GM12875 (cell line): ENCODE results near the gene TP53I13.
A peak's percentile ranks its signal among the peaks of the same experiment; 100 is the strongest.

Source experiments
- H3K4me3 ChIP-seq: one replicate; pipeline ENCODE4 v1.5.1; 2011; ENCODE audit warnings: low read depth, low read length, control low read depth
- TF ChIP-seq, protein P1 (sequence below): IDR thresholded peaks from 2 replicates; pipeline ENCODE4 v1.5.1; 2011; ENCODE audit warnings: low read depth, mild to moderate bottlenecking, control low read depth, inconsistent platforms, low read length, moderate library complexity, borderline replicate concordance; ENCODE audit not compliant: insufficient read depth

Gene TP53I13

DNA sequence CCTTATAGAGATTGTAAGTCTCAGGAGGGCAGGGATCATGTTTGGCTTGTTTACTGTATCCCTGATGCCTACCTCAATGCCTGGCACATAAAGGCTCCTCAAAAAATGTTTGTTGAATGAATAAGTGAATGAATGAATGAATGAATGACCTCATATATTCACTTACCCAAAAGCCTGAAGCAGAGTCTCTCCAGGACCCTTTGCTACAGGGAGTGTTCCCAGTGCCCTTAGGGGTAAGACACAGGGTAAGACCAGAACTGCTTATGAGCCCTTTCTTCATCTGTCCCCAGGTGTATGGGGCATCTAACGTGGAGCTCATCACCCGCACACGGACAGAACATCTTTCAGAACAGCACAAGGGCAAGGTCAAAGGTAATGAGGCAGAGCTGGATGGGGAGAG lies 41.9 kb downstream of the TP53I13 start:
- no peak overlapping the region for H3K4me3 ChIP-seq
- TF ChIP-seq, protein P1, sequence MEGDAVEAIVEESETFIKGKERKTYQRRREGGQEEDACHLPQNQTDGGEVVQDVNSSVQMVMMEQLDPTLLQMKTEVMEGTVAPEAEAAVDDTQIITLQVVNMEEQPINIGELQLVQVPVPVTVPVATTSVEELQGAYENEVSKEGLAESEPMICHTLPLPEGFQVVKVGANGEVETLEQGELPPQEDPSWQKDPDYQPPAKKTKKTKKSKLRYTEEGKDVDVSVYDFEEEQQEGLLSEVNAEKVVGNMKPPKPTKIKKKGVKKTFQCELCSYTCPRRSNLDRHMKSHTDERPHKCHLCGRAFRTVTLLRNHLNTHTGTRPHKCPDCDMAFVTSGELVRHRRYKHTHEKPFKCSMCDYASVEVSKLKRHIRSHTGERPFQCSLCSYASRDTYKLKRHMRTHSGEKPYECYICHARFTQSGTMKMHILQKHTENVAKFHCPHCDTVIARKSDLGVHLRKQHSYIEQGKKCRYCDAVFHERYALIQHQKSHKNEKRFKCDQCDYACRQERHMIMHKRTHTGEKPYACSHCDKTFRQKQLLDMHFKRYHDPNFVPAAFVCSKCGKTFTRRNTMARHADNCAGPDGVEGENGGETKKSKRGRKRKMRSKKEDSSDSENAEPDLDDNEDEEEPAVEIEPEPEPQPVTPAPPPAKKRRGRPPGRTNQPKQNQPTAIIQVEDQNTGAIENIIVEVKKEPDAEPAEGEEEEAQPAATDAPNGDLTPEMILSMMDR = no peak

DNA sequence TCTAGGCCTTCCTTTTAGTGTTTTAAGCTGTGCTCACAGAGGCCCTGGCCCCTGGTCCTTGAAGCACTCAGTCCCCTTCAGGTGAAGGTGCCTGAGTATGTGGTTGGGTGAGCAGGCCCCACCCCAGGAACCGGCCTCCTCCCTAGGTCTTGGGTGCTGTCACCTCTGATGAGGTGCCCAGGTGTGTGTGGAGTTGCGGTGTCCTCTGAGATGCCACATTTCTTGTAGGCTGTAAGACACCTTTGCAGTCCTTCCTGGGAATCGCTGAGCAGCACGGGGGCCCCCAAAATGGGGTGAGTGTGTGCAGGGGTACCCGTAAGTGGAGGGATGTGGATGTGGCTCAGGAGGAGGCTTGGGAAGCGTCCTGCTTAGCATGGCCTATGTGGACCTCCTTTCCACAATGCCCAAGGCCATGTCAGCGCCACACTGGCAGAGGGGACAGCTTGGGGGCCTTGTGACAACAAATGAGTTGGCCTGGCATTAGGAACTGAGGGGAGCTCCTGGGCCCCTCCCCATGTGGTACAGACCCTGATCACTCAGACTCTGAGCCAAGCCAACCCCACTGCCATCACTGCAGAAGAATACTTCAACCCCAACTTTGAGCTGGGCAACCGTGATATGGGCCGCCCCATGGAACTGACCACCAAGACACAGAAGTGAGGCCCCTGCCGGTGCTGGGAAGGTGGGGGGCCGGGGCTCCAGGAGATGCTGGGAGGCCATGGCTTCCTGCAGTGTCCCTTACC lies 43.0 kb downstream of the TP53I13 start:
- TF ChIP-seq, protein P1 = no peak
- H3K4me3 ChIP-seq = no peak overlapping the region

DNA sequence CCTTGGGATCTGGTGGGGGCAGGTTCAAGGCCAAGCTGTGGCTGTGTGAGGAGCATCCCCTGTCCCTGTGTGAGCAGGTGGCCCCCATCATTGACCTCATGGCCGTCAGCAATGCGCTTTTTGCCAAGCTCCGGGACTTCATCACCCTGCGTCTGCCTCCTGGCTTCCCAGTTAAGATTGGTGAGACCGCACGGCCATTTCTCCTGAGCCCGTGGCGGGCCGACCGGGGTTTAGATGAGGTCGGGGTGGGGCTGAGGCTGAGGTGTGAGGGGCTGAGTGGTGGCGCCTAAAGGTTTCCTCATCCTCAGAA lies 43.5 kb downstream of the TP53I13 start:
- no peak overlapping the region for H3K4me3 ChIP-seq
- TF ChIP-seq, protein P1 = no peak

DNA sequence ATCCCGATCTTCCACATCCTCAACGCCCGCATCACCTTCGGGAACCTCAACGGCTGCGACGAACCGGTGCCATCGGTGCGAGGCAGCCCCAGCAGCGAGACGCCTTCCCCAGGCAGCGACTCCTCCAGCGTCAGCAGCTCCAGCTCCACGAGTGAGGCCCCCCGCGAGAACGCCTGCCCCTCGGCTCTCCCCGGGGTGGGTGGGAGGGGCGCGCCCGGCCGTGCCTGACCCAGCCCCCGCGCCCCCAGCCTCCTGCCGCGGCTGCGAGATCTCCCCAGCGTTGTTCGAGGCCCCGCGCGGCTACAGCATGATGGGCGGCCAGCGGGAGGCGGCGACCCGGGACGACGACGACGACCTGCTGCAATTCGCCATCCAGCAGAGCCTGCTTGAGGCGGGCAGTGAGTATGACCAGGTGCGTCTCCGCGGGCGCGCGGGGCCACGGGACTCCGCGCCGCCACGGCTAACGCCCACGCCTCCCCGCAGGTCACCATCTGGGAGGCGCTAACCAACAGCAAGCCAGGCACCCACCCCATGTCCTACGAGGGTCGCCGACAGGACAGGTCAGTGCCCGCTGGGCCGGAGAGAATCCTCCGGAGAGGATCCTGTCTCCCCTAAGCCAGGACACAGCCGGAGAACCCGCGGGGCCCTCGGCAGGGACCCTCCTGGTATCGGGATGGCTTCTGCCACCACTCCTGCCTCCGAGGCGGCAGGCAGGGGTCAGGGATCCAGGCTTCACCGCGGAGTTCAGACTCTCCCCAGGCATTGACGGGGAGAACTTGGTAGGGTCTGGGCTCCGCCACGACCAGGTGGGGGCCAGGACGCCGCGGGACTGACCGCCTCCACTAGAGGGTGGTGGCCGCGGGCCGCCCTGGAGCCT lies 44.1 kb downstream of the TP53I13 start:
- peak overlapping the region; percentile 44 for H3K4me3 ChIP-seq
- TF ChIP-seq, protein P1 = no peak

DNA sequence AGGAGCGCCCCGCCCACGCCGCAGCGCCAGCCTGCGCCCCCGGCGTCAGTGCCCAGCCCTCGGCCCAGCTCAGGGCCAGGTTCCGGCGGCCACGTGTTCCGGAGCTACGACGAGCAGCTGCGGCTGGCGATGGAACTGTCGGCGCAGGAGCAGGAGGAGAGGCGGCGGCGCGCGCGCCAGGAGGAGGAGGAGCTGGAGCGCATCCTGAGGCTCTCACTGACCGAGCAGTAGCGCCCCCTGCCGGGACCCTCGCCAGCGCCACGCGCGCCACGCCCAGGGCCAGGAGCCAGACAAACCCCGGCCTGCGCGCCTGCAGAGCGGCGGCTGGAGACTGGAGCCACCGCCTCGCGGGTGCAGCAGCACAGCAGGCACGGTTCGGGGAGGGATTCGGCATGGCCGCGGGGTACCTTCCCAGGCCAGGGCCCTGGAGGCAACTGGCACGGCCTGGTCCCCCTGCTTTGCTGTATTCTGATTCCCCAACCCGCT lies 44.9 kb downstream of the TP53I13 start:
- H3K4me3 ChIP-seq = peak overlapping the region; percentile 44
- TF ChIP-seq, protein P1 = peak; percentile 94

DNA sequence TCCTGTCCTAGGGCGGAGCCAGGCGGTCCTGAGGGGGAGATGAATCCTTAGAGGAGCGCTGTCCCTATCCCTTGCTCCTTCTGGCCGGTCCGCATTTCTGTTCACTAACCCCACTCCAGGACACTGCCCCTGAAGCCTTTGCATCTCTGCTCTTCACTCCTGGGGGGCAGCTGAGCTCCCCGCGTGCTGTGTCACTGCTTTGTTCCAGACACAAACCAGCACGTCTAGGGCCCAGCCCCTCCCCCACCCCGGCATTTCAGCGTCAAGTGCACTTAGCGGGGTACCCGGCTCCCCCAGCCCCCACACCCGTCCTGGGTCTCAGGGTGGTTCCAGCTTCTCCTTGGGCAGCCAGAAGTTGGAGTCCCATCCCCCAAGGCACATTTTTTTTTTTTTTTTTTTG lies 45.4 kb downstream of the TP53I13 start:
- TF ChIP-seq, protein P1 = no peak
- peak overlapping the region; percentile 44 for H3K4me3 ChIP-seq
